T-helper 9 cell (primary cell): Measurements from ENCODE around the gene C12orf50.
"Not testable (repeated sequence)": the region's sequence is repeated elsewhere in the genome, so short reads cannot be mapped to it uniquely, and the experiment has no call there.

Experiments
- DNase-seq: peaks from one replicate; pipeline ENCODE4 v3.0.0-alpha.2; 2020

C12orf50 gene

GRCh38 chr12:87985069-87985675 lies 44.0 kb downstream of the C12orf50 start:
- DNase-seq: no peak

GRCh38 chr12:87982208-87982607 lies 47.0 kb downstream of the C12orf50 start:
- DNase-seq: no peak

- no peak for DNase-seq
These were observed 47.7 kb downstream of the C12orf50 start for GRCh38 chr12:87981495-87981894.

GRCh38 chr12:87975879-87976278 lies 53.3 kb downstream of the C12orf50 start:
- DNase-seq: no peak

- DNase-seq: no peak
These were observed 61.3 kb downstream of the C12orf50 start for GRCh38 chr12:87967871-87968270.

GRCh38 chr12:87960566-87960965 lies 68.6 kb downstream of the C12orf50 start:
- DNase-seq: no peak

- DNase-seq: not testable (repeated sequence)
These were observed 75.2 kb downstream of the C12orf50 start for GRCh38 chr12:87954028-87954427.

- DNase-seq: no peak
These were observed 75.8 kb downstream of the C12orf50 start for GRCh38 chr12:87953256-87953860.

- DNase-seq: no peak
These were observed 76.4 kb downstream of the C12orf50 start for GRCh38 chr12:87952850-87953249.

GRCh38 chr12:87952223-87952622 lies 77.0 kb downstream of the C12orf50 start:
- DNase-seq: no peak

- no peak for DNase-seq
These were observed 85.4 kb downstream of the C12orf50 start for GRCh38 chr12:87943762-87944161.

- no peak for DNase-seq
These were observed 86.2 kb downstream of the C12orf50 start for GRCh38 chr12:87943023-87943422.

GRCh38 chr12:87939182-87939581 lies 90.0 kb downstream of the C12orf50 start:
- DNase-seq: no peak

GRCh38 chr12:87935216-87935615 lies 94.0 kb downstream of the C12orf50 start:
- DNase-seq: no peak

- no peak for DNase-seq
These were observed 95.2 kb downstream of the C12orf50 start for GRCh38 chr12:87933991-87934390.

- no peak for DNase-seq
These were observed 97.4 kb downstream of the C12orf50 start for GRCh38 chr12:87931812-87932211.

GRCh38 chr12:87930627-87931026 lies 98.6 kb downstream of the C12orf50 start:
- no peak for DNase-seq
